Renal cortical epithelial cell (primary cell): Measurements from ENCODE around the gene RNU6-8. TPM values are rescaled to one million over a fixed set of nuclear protein-coding genes. Genes with fewer than 3 reads are reported as not detected.

Source experiments
- total RNA-seq: library from RNA; depleted of rRNA; stranded (reverse); fragments of >200 nt; gene quantifications from 2 replicates; pipeline ENCODE4 v1.2.3, GENCODE V29; 2014

Gene RNU6-8
- total RNA-seq, 1 donor from 2014 or later: not detected

Other genes with a start within 250 kb of the RNU6-8 start
- 199 and 235 TPM in 2 replicates for gene ARHGAP5, start 126.0 kb downstream of the RNU6-8 start, total RNA-seq
- gene RNU6-7, start 1.2 kb downstream of the RNU6-8 start, total RNA-seq: not detected in 2 replicates
- 2.4 and 5.1 TPM in 2 replicates for gene AKAP6, start 126.0 kb upstream of the RNU6-8 start, total RNA-seq